SK-N-SH (cell line): ENCODE measurements around the gene ZDHHC5. TPM values are rescaled to one million over a fixed set of nuclear protein-coding genes. Genes with fewer than 3 reads are reported as not detected.

ENCODE experiments used
- CTCF ChIA-PET: fragments of 300-600, 350-600 bp; formaldehyde crosslinking; extraction: SDS; loops from one replicate; lab custom pipeline; 2021; lab: Yijun Ruan, JAX
- POLR2A ChIA-PET: fragments of 350-600 bp; sonication (Branson Sonifier 250); formaldehyde crosslinking; extraction: SDS; loops from one replicate; lab custom pipeline; 2020; ENCODE audit warnings: antibody characterized with exemption, inconsistent platforms; lab: Yijun Ruan, JAX
- DNase-seq: peaks from one replicate; pipeline ENCODE4 v3.0.0; 2012
- H2AFZ ChIP-seq: fragments of 200-600 bp; sonication (generic); 2 replicates; pipeline ENCODE4 v1.8.1; 2016; ENCODE audit warnings: antibody characterized with exemption, mild to moderate bottlenecking, low read depth
- H3F3A ChIP-seq: fragments of 200-600 bp; sonication (generic); replicated peaks from 2 replicates; pipeline ENCODE3; 2016; ENCODE audit warnings: antibody characterized with exemption, mild to moderate bottlenecking; ENCODE audit not compliant: insufficient read depth
- H3K27ac ChIP-seq, 2 experiments: fragments of 200-500 bp in 1 of 2; fragments of 200-600 bp in 1 of 2; sonication (Bioruptor generic) in 1 of 2; sonication (generic), shearing (Covaris generic) in 1 of 2; 2 replicates each; pipeline versions ENCODE4 v1.5.1 to v1.6.1; 2014 to 2016; ENCODE audit warnings: low read depth in 2 of 2, inconsistent platforms in 1 of 2, low read length in 1 of 2, mild to moderate bottlenecking in 1 of 2, mixed read lengths in 1 of 2
- H3K27me3 ChIP-seq: fragments of 200-600 bp; sonication (generic), shearing (Covaris generic); 2 replicates; pipeline ENCODE4 v1.6.1; 2016; ENCODE audit warnings: mixed run types; ENCODE audit not compliant: insufficient read depth
- H3K36me3 ChIP-seq, 2 experiments: fragments of 200-500 bp in 1 of 2; fragments of 200-600 bp in 1 of 2; sonication (Bioruptor generic) in 1 of 2; sonication (generic) in 1 of 2; replicated peaks in 1 of 2; 2 replicates each; pipeline versions ENCODE3 to v1.5.1; 2014 to 2016; ENCODE audit warnings: low read length in 1 of 2, mild to moderate bottlenecking in 1 of 2; ENCODE audit not compliant: insufficient read depth in 2 of 2, control insufficient read depth in 1 of 2
- H3K4me1 ChIP-seq, 2 experiments: fragments of 200-500 bp in 1 of 2; fragments of 200-600 bp in 1 of 2; sonication (Bioruptor generic) in 1 of 2; sonication (generic), shearing (Covaris generic) in 1 of 2; 2 replicates each; pipeline versions ENCODE4 v1.5.1 to v1.6.1; 2014 to 2016; ENCODE audit warnings: low read depth in 1 of 2, low read length in 1 of 2, mixed run types in 1 of 2; ENCODE audit not compliant: insufficient read depth in 2 of 2, control insufficient read depth in 1 of 2
- H3K4me2 ChIP-seq: fragments of 200-600 bp; sonication (generic), shearing (Covaris generic); 2 replicates; pipeline ENCODE4 v1.6.1; 2017; ENCODE audit warnings: mixed run types
- H3K4me3 ChIP-seq, 2 experiments: fragments of 200-500 bp in 1 of 2; fragments of 200-600 bp in 1 of 2; sonication (Bioruptor generic) in 1 of 2; sonication (generic), shearing (Covaris generic) in 1 of 2; 2 replicates each; pipeline versions ENCODE4 v1.5.1 to v1.8.1; 2014 to 2016; ENCODE audit warnings: low read depth in 2 of 2, inconsistent platforms in 1 of 2, low read length in 1 of 2, mild to moderate bottlenecking in 1 of 2, mixed read lengths in 1 of 2, moderate library complexity in 1 of 2
- H3K79me2 ChIP-seq: fragments of 200-600 bp; sonication (generic); 2 replicates; pipeline ENCODE4 v1.8.1; 2017; ENCODE audit warnings: mild to moderate bottlenecking; ENCODE audit not compliant: insufficient read depth
- H3K9ac ChIP-seq: fragments of 200-600 bp; sonication (generic); 2 replicates; pipeline ENCODE4 v1.6.1; 2017; ENCODE audit warnings: mixed run types
- H3K9me2 ChIP-seq: fragments of 200-600 bp; sonication (generic); 2 replicates; pipeline ENCODE4 v1.6.1; 2017; ENCODE audit warnings: mixed run types
- H3K9me3 ChIP-seq: fragments of 200-600 bp; sonication (generic); 2 replicates; pipeline ENCODE4 v1.6.1; 2017; ENCODE audit warnings: mixed run types, mild to moderate bottlenecking, moderate library complexity
- H4K20me1 ChIP-seq: fragments of 200-600 bp; sonication (generic); 2 replicates; pipeline ENCODE4 v1.6.1; 2017; ENCODE audit warnings: mild to moderate bottlenecking, mixed run types; ENCODE audit not compliant: insufficient read depth
- CTCF ChIP-seq: fragments of 200-600 bp; sonication (generic); IDR thresholded peaks from 2 replicates; pipeline ENCODE4 v1.6.1; 2017; ENCODE audit warnings: antibody characterized with exemption, mild to moderate bottlenecking, moderate library complexity
- ELF1 ChIP-seq: IDR thresholded peaks from 2 replicates; pipeline ENCODE4 v1.4.0; 2012
- FOXJ3 ChIP-seq: sonication (generic); formaldehyde crosslinking; IDR thresholded peaks from 2 replicates; pipeline ENCODE4 v1.5.1; 2020; ENCODE audit warnings: mild to moderate bottlenecking, missing genetic modification reagents
- GABPA ChIP-seq: IDR thresholded peaks from 2 replicates; pipeline ENCODE4 v1.4.0; 2012; ENCODE audit warnings: low read depth, mild to moderate bottlenecking
- GATA2 ChIP-seq: sonication (generic); formaldehyde crosslinking; IDR thresholded peaks from 2 replicates; pipeline ENCODE4 v1.5.0; 2020; ENCODE audit warnings: mild to moderate bottlenecking, missing genetic modification reagents
- MXI1 ChIP-seq: IDR thresholded peaks from 2 replicates; pipeline ENCODE4 v1.6.1; 2012; ENCODE audit warnings: mild to moderate bottlenecking, low read depth, low read length, improper control_type of control experiment
- NFIC ChIP-seq: IDR thresholded peaks from 2 replicates; pipeline ENCODE4 v1.4.0; 2012; ENCODE audit warnings: borderline replicate concordance
- PBX3 ChIP-seq: IDR thresholded peaks from 2 replicates; pipeline ENCODE4; 2012
- POLR2AphosphoS5 ChIP-seq: IDR thresholded peaks from 2 replicates; pipeline ENCODE4 v1.6.1; 2012; ENCODE audit warnings: low read depth, low read length
- RCOR1 ChIP-seq: fragments of 150-350 bp; IDR thresholded peaks from 2 replicates; pipeline ENCODE4 v1.6.1; 2017; ENCODE audit warnings: antibody characterized with exemption, low read length
- RXRA ChIP-seq: IDR thresholded peaks from 2 replicates; pipeline ENCODE4 v1.4.0; 2012; ENCODE audit warnings: low read depth, mild to moderate bottlenecking, borderline replicate concordance
- SIN3A ChIP-seq: IDR thresholded peaks from 2 replicates; pipeline ENCODE4 v1.6.1; 2012; ENCODE audit warnings: low read depth, mild to moderate bottlenecking, low read length, moderate library complexity, borderline replicate concordance
- TAF1 ChIP-seq: IDR thresholded peaks from 2 replicates; pipeline ENCODE4 v1.6.1; 2012; ENCODE audit warnings: low read depth, mild to moderate bottlenecking, low read length, moderate library complexity, borderline replicate concordance
- TCF12 ChIP-seq: IDR thresholded peaks from 2 replicates; pipeline ENCODE4 v1.4.0; 2012
- TEAD4 ChIP-seq: IDR thresholded peaks from 2 replicates; pipeline ENCODE4 v1.4.0; 2012; ENCODE audit warnings: mild to moderate bottlenecking, borderline replicate concordance; ENCODE audit not compliant: insufficient read depth
- USF1 ChIP-seq: IDR thresholded peaks from 2 replicates; pipeline ENCODE4 v1.4.0; 2012; ENCODE audit warnings: low read depth, borderline replicate concordance
- USF2 ChIP-seq: fragments of 150-350 bp; IDR thresholded peaks from 2 replicates; pipeline ENCODE4 v1.6.1; 2017; ENCODE audit warnings: antibody characterized with exemption, low read length, low read depth, borderline replicate concordance
- WGBS: methylation state at CpG from one replicate; pipeline ENCODE4 v1.1.6; 2017; ENCODE audit warnings: low lambda C conversion rate; 5-methylcytosine and 5-hydroxymethylcytosine counted together
- polyA plus RNA-seq, 3 experiments: library from polyadenylated mRNA; depleted of rRNA; stranded (reverse); fragments of >200 nt; gene quantifications; 2 replicates each; pipeline ENCODE4 v1.2.3, GENCODE V29; 2012

Gene ZDHHC5
- polyA plus RNA-seq, 1 of the 3 experiments (the other 2 are of a cell fraction): 46.6 TPM

- TF ChIP-seq USF2: no peak
Measured at GRCh38 chr11:57728829-57729228, 60.9 kb downstream of the ZDHHC5 start (continued).

GRCh38 chr11:57729479-57729878 is 61.6 kb downstream of the ZDHHC5 start:
- POLR2A ChIA-PET: interaction anchor here (1.0 kb wide), 1 partner anchor 12 kb away, joined by 5 read pairs; the partner anchor contains the start of gene SELENOH
- H3K4me1 ChIP-seq: no peaks in the 10 kb centered on the region
- H3K79me2 ChIP-seq: peaks cover 95% of the 10 kb centered on the region
- peaks cover 6% of the 10 kb centered on the region for H3F3A ChIP-seq
- H3K4me2 ChIP-seq: no peak overlapping the region
- H3K9ac ChIP-seq: no peak overlapping the region
- 0 out of 2 replicates have a peak, but pooled peaks cover 5% of the 10 kb centered on the region for H4K20me1 ChIP-seq
- no peak for DNase-seq
- H2AFZ ChIP-seq: no peak overlapping the region
- no peaks in the 10 kb centered on the region for H3K9me3 ChIP-seq
- H3K27ac ChIP-seq: no peak overlapping the region
- H3K9me2 ChIP-seq: no peaks in the 10 kb centered on the region
- peaks cover 4 to 5% of the 10 kb centered on the region in 2 experiments for H3K36me3 ChIP-seq
- H3K4me3 ChIP-seq: no peak overlapping the region
- CTCF ChIA-PET: interaction anchor here (1.0 kb wide), 1 partner anchor 19 kb away, joined by 3 read pairs; no protein-coding TSS in a partner anchor
- 97% methylated on average over 7 of the region's 7 CpGs for WGBS
- H3K27me3 ChIP-seq: no peaks in the 10 kb centered on the region
- TF ChIP-seq NFIC (no peak), FOXJ3 (no peak)
- TF ChIP-seq, all 33 proteins: peak for 0

- H3F3A ChIP-seq: peaks cover 2% of the 10 kb centered on the region
- ChIA-PET CTCF (interaction anchor here (0.6 to 1.4 kb wide), 3 partner anchors 26 to 274 kb away, joined by 3 to 4 read pairs (median 3); no protein-coding TSS in a partner anchor), POLR2A (no interaction called here)
- no peaks in the 10 kb centered on the region for H3K27me3 ChIP-seq
- peaks cover 4 to 9% of the 10 kb centered on the region in 2 experiments for H3K36me3 ChIP-seq
- no peak overlapping the region for H3K4me3 ChIP-seq
- H3K9ac ChIP-seq: no peak overlapping the region
- WGBS: 100% methylated on average over 1 of the region's 1 CpG
- DNase-seq: no peak
- H2AFZ ChIP-seq: no peak overlapping the region
- 0 out of 2 replicates have a peak, but pooled peaks cover 5% of the 10 kb centered on the region for H4K20me1 ChIP-seq
- peaks cover 94% of the 10 kb centered on the region for H3K79me2 ChIP-seq
- H3K9me3 ChIP-seq: no peaks in the 10 kb centered on the region
- no peak overlapping the region for H3K27ac ChIP-seq
- H3K9me2 ChIP-seq: no peaks in the 10 kb centered on the region
- no peaks in the 10 kb centered on the region for H3K4me1 ChIP-seq
- H3K4me2 ChIP-seq: no peak overlapping the region
- TF ChIP-seq USF1 (no peak), PBX3 (no peak), GABPA (no peak), SIN3A (no peak), MXI1 (no peak), TAF1 (no peak), POLR2AphosphoS5 (no peak), RXRA (no peak), NFIC (no peak), GATA2 (no peak), CTCF (no peak), ELF1 (no peak), TEAD4 (no peak), TCF12 (no peak), USF2 (no peak), RCOR1 (no peak)
Measured at GRCh38 chr11:57732661-57733060, 64.7 kb downstream of the ZDHHC5 start.
